C4-2B (cell line): ENCODE results near the gene XXYLT1.

Experiments
- ZFX ChIP-seq: fragments of 450-650 bp; IDR thresholded peaks from 2 replicates; pipeline ENCODE4 v1.6.1; 2017
- TF ChIP-seq, protein P1 (sequence below): fragments of 450-650 bp; conservative IDR thresholded peaks from 2 replicates; pipeline ENCODE4 v1.5.1; 2017; ENCODE audit warnings: mild to moderate bottlenecking

DNA sequence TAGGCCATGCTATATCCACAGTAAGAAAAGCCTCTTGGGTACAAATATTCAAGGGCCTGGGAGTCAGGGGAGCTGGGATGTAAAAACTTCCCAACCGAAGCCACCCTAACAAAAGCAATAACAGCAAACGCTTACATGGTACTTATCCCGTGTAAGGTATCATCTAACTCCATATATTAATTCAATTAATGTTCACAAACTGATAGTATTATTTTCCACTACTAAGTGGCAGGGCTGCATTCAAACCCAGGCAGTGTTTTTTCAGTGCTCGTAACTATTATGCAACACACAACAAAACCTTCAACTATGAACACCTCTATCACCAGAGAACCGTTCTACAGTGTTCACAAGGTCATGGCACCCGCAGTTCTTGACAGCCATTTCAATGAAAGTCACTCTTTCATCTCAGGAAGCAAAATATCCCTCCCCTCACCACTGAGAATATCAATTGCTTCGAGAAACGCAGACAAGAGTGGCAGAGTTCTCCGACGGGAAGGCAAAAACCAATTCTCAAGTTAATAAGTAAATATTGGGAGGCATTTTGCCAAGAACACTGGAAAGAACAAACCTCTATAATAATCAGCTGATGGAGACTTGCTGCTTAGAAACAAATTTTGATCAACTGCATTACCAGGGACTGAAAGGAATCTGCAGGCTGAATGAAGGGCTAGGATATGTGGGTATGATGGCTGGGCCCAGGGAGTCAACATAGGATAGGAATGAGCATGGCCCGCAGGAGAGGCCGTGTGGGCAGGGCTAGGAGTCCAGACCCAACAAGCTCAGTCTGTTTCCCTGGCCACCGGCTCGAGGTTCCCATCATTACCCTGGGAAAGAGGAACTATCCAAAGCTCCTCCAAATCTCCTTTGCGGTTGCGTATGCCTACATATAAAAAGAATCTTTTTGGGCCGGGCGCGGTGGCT lies 72.3 kb downstream of the XXYLT1 start:
- TF ChIP-seq, protein P1, sequence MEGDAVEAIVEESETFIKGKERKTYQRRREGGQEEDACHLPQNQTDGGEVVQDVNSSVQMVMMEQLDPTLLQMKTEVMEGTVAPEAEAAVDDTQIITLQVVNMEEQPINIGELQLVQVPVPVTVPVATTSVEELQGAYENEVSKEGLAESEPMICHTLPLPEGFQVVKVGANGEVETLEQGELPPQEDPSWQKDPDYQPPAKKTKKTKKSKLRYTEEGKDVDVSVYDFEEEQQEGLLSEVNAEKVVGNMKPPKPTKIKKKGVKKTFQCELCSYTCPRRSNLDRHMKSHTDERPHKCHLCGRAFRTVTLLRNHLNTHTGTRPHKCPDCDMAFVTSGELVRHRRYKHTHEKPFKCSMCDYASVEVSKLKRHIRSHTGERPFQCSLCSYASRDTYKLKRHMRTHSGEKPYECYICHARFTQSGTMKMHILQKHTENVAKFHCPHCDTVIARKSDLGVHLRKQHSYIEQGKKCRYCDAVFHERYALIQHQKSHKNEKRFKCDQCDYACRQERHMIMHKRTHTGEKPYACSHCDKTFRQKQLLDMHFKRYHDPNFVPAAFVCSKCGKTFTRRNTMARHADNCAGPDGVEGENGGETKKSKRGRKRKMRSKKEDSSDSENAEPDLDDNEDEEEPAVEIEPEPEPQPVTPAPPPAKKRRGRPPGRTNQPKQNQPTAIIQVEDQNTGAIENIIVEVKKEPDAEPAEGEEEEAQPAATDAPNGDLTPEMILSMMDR = no peak
- no peak for TF ChIP-seq ZFX
